H9 (cell line): ENCODE results near the gene SSUH2. TPM values are rescaled to one million over a fixed set of nuclear protein-coding genes. Genes with fewer than 3 reads are reported as not detected.

Experiments
- DNase-seq: peaks from one replicate; pipeline ENCODE4 v3.0.0-alpha.2; 2017
- H2AFZ ChIP-seq: one replicate; pipeline ENCODE4 v1.6.1; 2013; ENCODE audit warnings: mild to moderate bottlenecking, low read length, control low read depth, moderate library complexity
- H2AK5ac ChIP-seq: 2 replicates; pipeline ENCODE4 v1.6.1; 2013; ENCODE audit warnings: low read length, control low read depth, mixed read lengths; ENCODE audit not compliant: insufficient read length
- H2BK120ac ChIP-seq: one replicate; pipeline ENCODE4 v1.6.1; 2013; ENCODE audit warnings: low read depth, mild to moderate bottlenecking, low read length, control low read depth, inconsistent platforms; ENCODE audit not compliant: poor library complexity, severe bottlenecking
- H2BK12ac ChIP-seq: 2 replicates; pipeline ENCODE4 v1.6.1; 2013; ENCODE audit warnings: low read length, control low read depth, mixed read lengths, low read depth; ENCODE audit not compliant: insufficient read length
- H2BK15ac ChIP-seq: 2 replicates; pipeline ENCODE4 v1.6.1; 2013; ENCODE audit warnings: low read depth, low read length, control low read depth
- H2BK20ac ChIP-seq: one replicate; pipeline ENCODE4 v1.6.1; 2013; ENCODE audit warnings: low read depth, mild to moderate bottlenecking, low read length, control low read depth, inconsistent platforms; ENCODE audit not compliant: poor library complexity, severe bottlenecking
- H2BK5ac ChIP-seq: 2 replicates; pipeline ENCODE4 v1.6.1; 2013; ENCODE audit warnings: low read length, control low read depth, mixed read lengths; ENCODE audit not compliant: insufficient read length
- H3K14ac ChIP-seq: 2 replicates; pipeline ENCODE4 v1.6.1; 2013; ENCODE audit warnings: low read length, control low read depth; ENCODE audit not compliant: insufficient read depth
- H3K18ac ChIP-seq: 2 replicates; pipeline ENCODE4 v1.6.1; 2013; ENCODE audit warnings: low read depth, mild to moderate bottlenecking, mixed read lengths, low read length, control low read depth; ENCODE audit not compliant: insufficient read length
- H3K23ac ChIP-seq: 2 replicates; pipeline ENCODE4 v1.6.1; 2013; ENCODE audit warnings: low read length, control low read depth, mixed read lengths, low read depth; ENCODE audit not compliant: insufficient read length
- H3K23me2 ChIP-seq: 2 replicates; pipeline ENCODE4 v1.6.1; 2013; ENCODE audit warnings: low read depth, mild to moderate bottlenecking, mixed read lengths, low read length, control low read depth; ENCODE audit not compliant: insufficient read length, poor library complexity, severe bottlenecking
- H3K27ac ChIP-seq: 2 replicates; pipeline ENCODE4 v1.5.1; 2013; ENCODE audit warnings: low read length, control low read depth, mixed read lengths, low read depth; ENCODE audit not compliant: insufficient read length
- H3K27me3 ChIP-seq: 2 replicates; pipeline ENCODE4 v1.6.1; 2013; ENCODE audit warnings: low read length, control low read depth, inconsistent platforms; ENCODE audit not compliant: insufficient read depth
- H3K4ac ChIP-seq: 2 replicates; pipeline ENCODE4 v1.6.1; 2013; ENCODE audit warnings: low read depth, mild to moderate bottlenecking, control low read depth, inconsistent platforms, low read length, moderate library complexity
- H3K4me1 ChIP-seq: 2 replicates; pipeline ENCODE4 v1.6.1; 2013; ENCODE audit warnings: low read length, control low read depth, inconsistent platforms; ENCODE audit not compliant: insufficient read depth
- H3K4me2 ChIP-seq: 2 replicates; pipeline ENCODE4 v1.6.1; 2013; ENCODE audit warnings: low read length, control low read depth, mixed read lengths; ENCODE audit not compliant: insufficient read length, insufficient read depth
- H3K56ac ChIP-seq: 2 replicates; pipeline ENCODE4 v1.6.1; 2013; ENCODE audit warnings: low read depth, mild to moderate bottlenecking, mixed read lengths, low read length, control low read depth; ENCODE audit not compliant: insufficient read length
- H3K79me1 ChIP-seq: 2 replicates; pipeline ENCODE4 v1.6.1; 2013; ENCODE audit warnings: low read depth, mild to moderate bottlenecking, moderate library complexity, low read length, control low read depth, inconsistent platforms; ENCODE audit not compliant: insufficient read depth, poor library complexity, severe bottlenecking
- H3K79me2 ChIP-seq: 2 replicates; pipeline ENCODE4 v1.6.1; 2013; ENCODE audit warnings: low read length, control low read depth, inconsistent platforms; ENCODE audit not compliant: insufficient read depth
- H3K9ac ChIP-seq: 2 replicates; pipeline ENCODE4 v1.6.1; 2013; ENCODE audit warnings: low read length, control low read depth, mixed read lengths; ENCODE audit not compliant: insufficient read length; ENCODE audit errors: extremely low read depth
- H3K9me3 ChIP-seq: one replicate; pipeline ENCODE4 v1.6.1; 2013; ENCODE audit warnings: low read depth, low read length, inconsistent platforms; ENCODE audit not compliant: control insufficient read depth
- H3T11ph ChIP-seq: one replicate; pipeline ENCODE4 v1.6.1; 2013; ENCODE audit warnings: mild to moderate bottlenecking, low read length, control low read depth, inconsistent platforms
- H4K20me1 ChIP-seq: one replicate; pipeline ENCODE4 v1.6.1; 2013; ENCODE audit not compliant: control insufficient read depth, insufficient read length, insufficient read depth
- H4K5ac ChIP-seq: 2 replicates; pipeline ENCODE4 v1.6.1; 2013; ENCODE audit warnings: low read depth, mild to moderate bottlenecking, mixed read lengths, low read length, control low read depth; ENCODE audit not compliant: insufficient read length
- H4K8ac ChIP-seq: replicated peaks from 2 replicates; pipeline ENCODE4 v1.6.1; 2013; ENCODE audit warnings: low read length, control low read depth, mixed read lengths, low read depth; ENCODE audit not compliant: insufficient read length
- H4K91ac ChIP-seq: 2 replicates; pipeline ENCODE4 v1.6.1; 2013; ENCODE audit warnings: low read depth, mild to moderate bottlenecking, moderate library complexity, mixed read lengths, low read length, control low read depth; ENCODE audit not compliant: insufficient read length
- H3K27ac Mint-ChIP-seq, 3 experiments: 2 replicates in 2 of 3; 3 replicates in 1 of 3; pipeline ENCODE4 v1.8.0; 2020 to 2021; ENCODE audit warnings: mixed read lengths in 3 of 3, mild to moderate bottlenecking in 1 of 3, moderate library complexity in 1 of 3
- H3K27me3 Mint-ChIP-seq: 2 replicates; pipeline ENCODE4 v1.8.0; 2021; ENCODE audit warnings: low read depth, mild to moderate bottlenecking, moderate library complexity, mixed read lengths
- H3K36me3 Mint-ChIP-seq, 3 experiments: 2 replicates in 2 of 3; 3 replicates in 1 of 3; pipeline ENCODE4 v1.8.0; 2020 to 2021; ENCODE audit warnings: low read depth in 3 of 3, mixed read lengths in 3 of 3; ENCODE audit not compliant: insufficient read depth in 1 of 3
- H3K4me1 Mint-ChIP-seq, 2 experiments: 2 replicates each; pipeline ENCODE4 v1.8.0; 2020; ENCODE audit warnings: mixed read lengths in 2 of 2
- H3K4me3 Mint-ChIP-seq, 2 experiments: 2 replicates in 1 of 2; 3 replicates in 1 of 2; pipeline ENCODE4 v1.8.0; 2020 to 2021; ENCODE audit warnings: mild to moderate bottlenecking in 2 of 2, mixed read lengths in 2 of 2, moderate library complexity in 1 of 2
- H3K9me3 Mint-ChIP-seq, 2 experiments: 2 replicates in 1 of 2; 3 replicates in 1 of 2; pipeline ENCODE4 v1.8.0; 2020; ENCODE audit warnings: mild to moderate bottlenecking in 2 of 2, mixed read lengths in 2 of 2, moderate library complexity in 1 of 2
- WGBS: extraction: QIAGEN DNeasy Blood & Tissue Kit; methylation state at CpG from one replicate; pipeline ENCODE4 v1.1.7; 2013; ENCODE audit warnings: missing lambda C conversion rate, low lambda C conversion rate, mixed read lengths; ENCODE audit not compliant: insufficient read length; ENCODE audit errors: extremely low coverage; 5-methylcytosine and 5-hydroxymethylcytosine counted together
- total RNA-seq: library from RNA; stranded (reverse); gene quantifications from 2 replicates; pipeline ENCODE4 v1.2.1, GENCODE V29; 2021
- TF ChIP-seq, protein P1 (sequence below): fragments of 200-600 bp; sonication (generic); conservative IDR thresholded peaks from 3 replicates; pipeline ENCODE4 v1.8.0; 2021; ENCODE audit warnings: antibody characterized with exemption, mild to moderate bottlenecking

The SSUH2 gene
- total RNA-seq, 1 experiment from 2014 or later, result 0.61 TPM

DNA sequence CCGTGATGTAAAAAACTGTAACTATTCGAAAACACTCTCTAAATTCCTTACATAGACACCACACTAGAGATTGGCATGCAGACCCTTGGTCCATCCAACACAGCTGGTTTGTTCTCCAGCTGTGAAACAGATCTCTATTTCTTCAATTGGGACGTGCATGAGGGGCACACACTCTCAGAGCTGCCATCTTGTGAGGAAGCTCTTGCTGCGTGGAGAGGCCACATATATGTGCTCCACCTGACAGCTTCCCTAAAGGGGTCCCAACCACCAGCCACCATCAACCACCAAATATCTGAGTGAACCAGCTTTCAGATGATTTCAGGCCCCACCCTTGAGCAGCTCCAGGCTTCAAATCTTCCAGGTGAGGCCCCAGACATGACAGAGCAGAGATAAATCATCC is 25.6 kb downstream of the SSUH2 start:
- no peak overlapping the region for H4K5ac ChIP-seq
- no peak overlapping the region for H2BK12ac ChIP-seq
- H2AFZ ChIP-seq, result no peak overlapping the region
- H3K27me3 ChIP-seq, result no peaks in the 10 kb centered on the region
- H3T11ph ChIP-seq, result no peak overlapping the region
- no peak overlapping the region for H3K27ac ChIP-seq
- no peak overlapping the region for H3K23ac ChIP-seq
- no peaks in the 10 kb centered on the region; the same call in none of the 2 replicates for H3K27me3 Mint-ChIP-seq
- no peak overlapping the region for H3K14ac ChIP-seq
- H3K18ac ChIP-seq, result no peak overlapping the region
- no peak overlapping the region for H4K8ac ChIP-seq
- no peaks in the 10 kb centered on the region; a peak in 1 of 7 replicates for H3K36me3 Mint-ChIP-seq
- H3K9me3 Mint-ChIP-seq, result peaks cover 5 to 6% of the 10 kb centered on the region in 2 experiments; a peak in 4 of 5 replicates
- H2BK20ac ChIP-seq, result no peak overlapping the region
- no peak overlapping the region for H2BK120ac ChIP-seq
- no peak overlapping the region for H3K4ac ChIP-seq
- H3K56ac ChIP-seq, result no peak overlapping the region
- no peak overlapping the region for H3K9ac ChIP-seq
- no CpG with 5 or more reads among the region's 4 CpGs for WGBS
- TF ChIP-seq, protein P1, sequence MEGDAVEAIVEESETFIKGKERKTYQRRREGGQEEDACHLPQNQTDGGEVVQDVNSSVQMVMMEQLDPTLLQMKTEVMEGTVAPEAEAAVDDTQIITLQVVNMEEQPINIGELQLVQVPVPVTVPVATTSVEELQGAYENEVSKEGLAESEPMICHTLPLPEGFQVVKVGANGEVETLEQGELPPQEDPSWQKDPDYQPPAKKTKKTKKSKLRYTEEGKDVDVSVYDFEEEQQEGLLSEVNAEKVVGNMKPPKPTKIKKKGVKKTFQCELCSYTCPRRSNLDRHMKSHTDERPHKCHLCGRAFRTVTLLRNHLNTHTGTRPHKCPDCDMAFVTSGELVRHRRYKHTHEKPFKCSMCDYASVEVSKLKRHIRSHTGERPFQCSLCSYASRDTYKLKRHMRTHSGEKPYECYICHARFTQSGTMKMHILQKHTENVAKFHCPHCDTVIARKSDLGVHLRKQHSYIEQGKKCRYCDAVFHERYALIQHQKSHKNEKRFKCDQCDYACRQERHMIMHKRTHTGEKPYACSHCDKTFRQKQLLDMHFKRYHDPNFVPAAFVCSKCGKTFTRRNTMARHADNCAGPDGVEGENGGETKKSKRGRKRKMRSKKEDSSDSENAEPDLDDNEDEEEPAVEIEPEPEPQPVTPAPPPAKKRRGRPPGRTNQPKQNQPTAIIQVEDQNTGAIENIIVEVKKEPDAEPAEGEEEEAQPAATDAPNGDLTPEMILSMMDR, result no peak
- H3K27ac Mint-ChIP-seq, result no peak overlapping the region
- H2AK5ac ChIP-seq, result no peak overlapping the region
- no peaks in the 10 kb centered on the region for H3K23me2 ChIP-seq
- H4K20me1 ChIP-seq, result no peaks in the 10 kb centered on the region
- H2BK15ac ChIP-seq, result no peak overlapping the region
- no peak overlapping the region for H3K4me2 ChIP-seq
- H3K4me1 ChIP-seq, result no peaks in the 10 kb centered on the region; the same call in 1 of the 2 replicates
- no peak overlapping the region for H3K4me3 Mint-ChIP-seq
- no peaks in the 10 kb centered on the region for H3K9me3 ChIP-seq
- no peaks in the 10 kb centered on the region for H3K79me2 ChIP-seq
- H2BK5ac ChIP-seq, result no peak overlapping the region
- H3K79me1 ChIP-seq, result no peaks in the 10 kb centered on the region
- no peak for DNase-seq
- H4K91ac ChIP-seq, result no peak overlapping the region
- peaks cover 10 to 12% of the 10 kb centered on the region in 2 experiments for H3K4me1 Mint-ChIP-seq
